GM23338 (cell line): ENCODE results near the gene TRIM54. TPM values are rescaled to one million over a fixed set of nuclear protein-coding genes. Genes with fewer than 3 reads are reported as not detected.

ENCODE experiments used
- ATAC-seq: fragments of 200-7000 bp; cut with Tn5 transposase; 3 replicates; pipeline ENCODE4 v1.9.1; 2020
- DNase-seq: peaks from one replicate; pipeline ENCODE4 v3.0.0-alpha.2; 2015; ENCODE audit warnings: low spot score
- H2AFZ ChIP-seq: fragments of 200-600 bp; sonication (generic); 2 replicates; pipeline ENCODE4 v1.8.0; 2016; ENCODE audit warnings: antibody characterized with exemption, mild to moderate bottlenecking, moderate library complexity
- H3F3A ChIP-seq: fragments of 200-600 bp; sonication (generic); replicated peaks from 2 replicates; pipeline ENCODE4 v1.8.0; 2017; ENCODE audit warnings: antibody characterized with exemption, mixed run types, low read depth
- H3K27ac ChIP-seq: fragments of 200-600 bp; sonication (generic); 2 replicates; pipeline ENCODE4 v1.6.1; 2016; ENCODE audit warnings: low read depth
- H3K27me3 ChIP-seq: fragments of 200-600 bp; sonication (generic); 2 replicates; pipeline ENCODE4 v1.8.0; 2016; ENCODE audit warnings: mild to moderate bottlenecking, mixed run types, moderate library complexity; ENCODE audit not compliant: insufficient read depth
- H3K36me3 ChIP-seq: fragments of 200-600 bp; sonication (generic); 2 replicates; pipeline ENCODE4 v1.8.0; 2016; ENCODE audit warnings: mild to moderate bottlenecking; ENCODE audit not compliant: insufficient read depth
- H3K4me1 ChIP-seq: fragments of 200-600 bp; sonication (generic); 2 replicates; pipeline ENCODE4 v1.8.0; 2016; ENCODE audit warnings: mild to moderate bottlenecking, moderate library complexity; ENCODE audit not compliant: insufficient read depth
- H3K4me2 ChIP-seq: fragments of 200-600 bp; sonication (generic); 2 replicates; pipeline ENCODE4 v1.7.1; 2017; ENCODE audit warnings: mixed run types
- H3K4me3 ChIP-seq: fragments of 200-600 bp; sonication (generic); 2 replicates; pipeline ENCODE4 v1.6.1; 2016; ENCODE audit warnings: mixed run types
- H3K79me2 ChIP-seq: fragments of 200-600 bp; sonication (generic); replicated peaks from 2 replicates; pipeline ENCODE4 v1.8.0; 2017; ENCODE audit warnings: mild to moderate bottlenecking; ENCODE audit not compliant: insufficient read depth
- H3K9me2 ChIP-seq: fragments of 200-600 bp; sonication (generic); 2 replicates; pipeline ENCODE4 v1.8.0; 2017; ENCODE audit not compliant: insufficient read depth
- H4K20me1 ChIP-seq: fragments of 200-600 bp; sonication (generic); replicated peaks from 2 replicates; pipeline ENCODE4 v1.8.0; 2017; ENCODE audit warnings: mild to moderate bottlenecking; ENCODE audit not compliant: insufficient read depth
- H3K27ac Mint-ChIP-seq: 2 replicates; pipeline ENCODE4 v1.8.0; 2020; ENCODE audit warnings: inconsistent platforms, mild to moderate bottlenecking, moderate library complexity, mixed read lengths
- H3K27me3 Mint-ChIP-seq: 3 replicates; pipeline ENCODE4 v1.8.0; 2022; ENCODE audit warnings: low read depth, mild to moderate bottlenecking, moderate library complexity, mixed read lengths, inconsistent platforms; ENCODE audit not compliant: insufficient read depth, poor library complexity
- H3K36me3 Mint-ChIP-seq: 3 replicates; pipeline ENCODE4 v1.8.0; 2021; ENCODE audit warnings: low read depth, mild to moderate bottlenecking, inconsistent platforms, moderate library complexity, mixed read lengths
- H3K4me1 Mint-ChIP-seq: 3 replicates; pipeline ENCODE4 v1.8.0; 2020; ENCODE audit warnings: mild to moderate bottlenecking, inconsistent platforms, mixed read lengths
- H3K4me3 Mint-ChIP-seq: 3 replicates; pipeline ENCODE4 v1.8.0; 2021; ENCODE audit warnings: moderate library complexity, mild to moderate bottlenecking, inconsistent platforms, mixed read lengths
- H3K9me3 Mint-ChIP-seq: 3 replicates; pipeline ENCODE4 v1.8.0; 2020; ENCODE audit warnings: moderate library complexity, mild to moderate bottlenecking, inconsistent platforms, mixed read lengths
- CREB1 ChIP-seq: fragments of 250-450 bp; sonication (Bioruptor Pico); IDR thresholded peaks from 2 replicates; pipeline ENCODE4 v1.5.0; 2020; ENCODE audit warnings: low read depth, mild to moderate bottlenecking, moderate library complexity
- ETS1 ChIP-seq: IDR thresholded peaks from 2 replicates; pipeline ENCODE4 v1.6.1; 2016; ENCODE audit warnings: antibody characterized with exemption
- EZH2 ChIP-seq: fragments of 200-600 bp; sonication (generic); IDR thresholded peaks from one replicate; pipeline ENCODE4 v1.8.0; 2017; ENCODE audit warnings: antibody characterized with exemption, mild to moderate bottlenecking, low read depth; ENCODE audit not compliant: unreplicated experiment
- EZH2phosphoT487 ChIP-seq: fragments of 200-600 bp; sonication (generic); IDR thresholded peaks from one replicate; pipeline ENCODE4 v1.8.1; 2018; ENCODE audit warnings: antibody characterized with exemption; ENCODE audit not compliant: unreplicated experiment
- JUNB ChIP-seq: IDR thresholded peaks from one replicate; pipeline ENCODE4 v1.6.1; 2016; ENCODE audit warnings: antibody characterized with exemption; ENCODE audit not compliant: unreplicated experiment
- NANOG ChIP-seq: IDR thresholded peaks from 2 replicates; pipeline ENCODE4 v1.6.1; 2016; ENCODE audit warnings: antibody characterized with exemption, borderline replicate concordance
- POLR2AphosphoS5 ChIP-seq: IDR thresholded peaks from 2 replicates; pipeline ENCODE4 v1.6.1; 2016; ENCODE audit warnings: antibody characterized with exemption, low read depth
- STAT1 ChIP-seq: IDR thresholded peaks from one replicate; pipeline ENCODE4 v1.6.1; 2016; ENCODE audit warnings: antibody characterized with exemption; ENCODE audit not compliant: unreplicated experiment
- ZNF114 ChIP-seq: fragments of 250-450 bp; sonication (Bioruptor Pico); IDR thresholded peaks from 2 replicates; pipeline ENCODE4 v1.5.0; 2020; ENCODE audit warnings: mild to moderate bottlenecking, moderate library complexity
- ZNF331 ChIP-seq: fragments of 250-450 bp; sonication (Bioruptor Pico); IDR thresholded peaks from 2 replicates; pipeline ENCODE4 v1.5.0; 2020; ENCODE audit warnings: low read depth, mild to moderate bottlenecking, moderate library complexity
- ZNF462 ChIP-seq: fragments of 250-450 bp; sonication (Bioruptor Pico); IDR thresholded peaks from 2 replicates; pipeline ENCODE4 v1.5.0; 2020; ENCODE audit warnings: mild to moderate bottlenecking, moderate library complexity
- polyA plus RNA-seq: library from polyadenylated mRNA; unstranded; fragments of >200 nt; fragmentation: Nextera tagmentation; extraction: Ambion mirVana; gene quantifications from 2 replicates; pipeline ENCODE4 v1.2.1, GENCODE V29; 2016
- total RNA-seq: library from RNA; depleted of rRNA; stranded (reverse); fragments of >200 nt; shearing (Covaris generic); gene quantifications from 2 replicates; pipeline ENCODE4 v1.2.3, GENCODE V29; 2014
- TF ChIP-seq, protein P1 (sequence below), 2 experiments: fragments of 200-600 bp in 1 of 2; sonication (generic) in 1 of 2; conservative IDR thresholded peaks; 2 replicates each; pipeline versions ENCODE4 v1.5.1 to v1.6.1; 2016 to 2017; ENCODE audit warnings: antibody characterized with exemption in 2 of 2, low read depth in 2 of 2, mild to moderate bottlenecking in 2 of 2, moderate library complexity in 1 of 2

The TRIM54 gene
- total and polyA plus RNA-seq, 2 experiments from 2014 or later = 1.6 to 3.3 TPM

GRCh38 chr2:27278010-27278409 lies 4.2 kb upstream of the TRIM54 start:
- TF ChIP-seq NANOG (no peak), ETS1 (no peak), STAT1 (no peak), ZNF114 (CRISPR knock-in tag) (no peak), EZH2 (no peak), EZH2phosphoT487 (no peak), CREB1 (CRISPR knock-in tag) (no peak)
- H3K4me3 Mint-ChIP-seq = no peak overlapping the region
- peaks cover 28% of the 10 kb centered on the region for H3K4me1 Mint-ChIP-seq
- no peaks in the 10 kb centered on the region for H3K9me3 Mint-ChIP-seq
- Histone ChIP-seq H3K4me1 (peaks cover 15% of the 10 kb centered on the region), H3K27me3 (no peaks in the 10 kb centered on the region), H3K36me3 (no peaks in the 10 kb centered on the region), H3K4me3 (no peak overlapping the region), H3K4me2 (no peak overlapping the region), H4K20me1 (no peaks in the 10 kb centered on the region), H3K9me2 (no peaks in the 10 kb centered on the region), H3K79me2 (no peaks in the 10 kb centered on the region), H3K27ac (no peak overlapping the region), H3F3A (peaks cover 7% of the 10 kb centered on the region), H2AFZ (no peak overlapping the region; the same call in 1 of the 2 replicates)
- DNase-seq (no peak), ATAC-seq (no peak)
- H3K27ac Mint-ChIP-seq = no peak overlapping the region
- H3K36me3 Mint-ChIP-seq = no peaks in the 10 kb centered on the region; the same call in 2 of the 3 replicates
- peaks cover 19% of the 10 kb centered on the region for H3K27me3 Mint-ChIP-seq

- Histone ChIP-seq H3K4me1 (peaks cover 27% of the 10 kb centered on the region), H3K27me3 (no peaks in the 10 kb centered on the region), H3K36me3 (no peaks in the 10 kb centered on the region), H3K79me2 (no peaks in the 10 kb centered on the region), H3K9me2 (peaks cover 4% of the 10 kb centered on the region; the same call in 1 of the 2 replicates), H3K27ac (no peak overlapping the region), H3K4me2 (no peak overlapping the region), H3F3A (peaks cover 9% of the 10 kb centered on the region), H2AFZ (no peak overlapping the region), H3K4me3 (no peak overlapping the region), H4K20me1 (no peaks in the 10 kb centered on the region)
- no peaks in the 10 kb centered on the region for H3K9me3 Mint-ChIP-seq
- no peaks in the 10 kb centered on the region for H3K36me3 Mint-ChIP-seq
- peaks cover 21% of the 10 kb centered on the region for H3K27me3 Mint-ChIP-seq
- H3K4me3 Mint-ChIP-seq = no peak overlapping the region
- ATAC-seq (no peak), DNase-seq (no peak)
- no peak overlapping the region for H3K27ac Mint-ChIP-seq
- peaks cover 36% of the 10 kb centered on the region for H3K4me1 Mint-ChIP-seq
- TF ChIP-seq EZH2 = no peak
- TF ChIP-seq STAT1 = no peak
- TF ChIP-seq JUNB = no peak
- no peak for TF ChIP-seq CREB1 (CRISPR knock-in tag)
- no peak for TF ChIP-seq ZNF114 (CRISPR knock-in tag)
- no peak for TF ChIP-seq EZH2phosphoT487
- TF ChIP-seq ZNF331 (CRISPR knock-in tag) = no peak
- TF ChIP-seq, protein P1, sequence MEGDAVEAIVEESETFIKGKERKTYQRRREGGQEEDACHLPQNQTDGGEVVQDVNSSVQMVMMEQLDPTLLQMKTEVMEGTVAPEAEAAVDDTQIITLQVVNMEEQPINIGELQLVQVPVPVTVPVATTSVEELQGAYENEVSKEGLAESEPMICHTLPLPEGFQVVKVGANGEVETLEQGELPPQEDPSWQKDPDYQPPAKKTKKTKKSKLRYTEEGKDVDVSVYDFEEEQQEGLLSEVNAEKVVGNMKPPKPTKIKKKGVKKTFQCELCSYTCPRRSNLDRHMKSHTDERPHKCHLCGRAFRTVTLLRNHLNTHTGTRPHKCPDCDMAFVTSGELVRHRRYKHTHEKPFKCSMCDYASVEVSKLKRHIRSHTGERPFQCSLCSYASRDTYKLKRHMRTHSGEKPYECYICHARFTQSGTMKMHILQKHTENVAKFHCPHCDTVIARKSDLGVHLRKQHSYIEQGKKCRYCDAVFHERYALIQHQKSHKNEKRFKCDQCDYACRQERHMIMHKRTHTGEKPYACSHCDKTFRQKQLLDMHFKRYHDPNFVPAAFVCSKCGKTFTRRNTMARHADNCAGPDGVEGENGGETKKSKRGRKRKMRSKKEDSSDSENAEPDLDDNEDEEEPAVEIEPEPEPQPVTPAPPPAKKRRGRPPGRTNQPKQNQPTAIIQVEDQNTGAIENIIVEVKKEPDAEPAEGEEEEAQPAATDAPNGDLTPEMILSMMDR (conservative IDR thresholded peaks at IDR 0.05; ENCODE audit: low read depth in 2 of 2) = no peak
- TF ChIP-seq POLR2AphosphoS5 = no peak
- no peak for TF ChIP-seq ETS1
- no peak for TF ChIP-seq ZNF462 (CRISPR knock-in tag)
Measured at GRCh38 chr2:27280826-27281225, 1.4 kb upstream of the TRIM54 start.
